ENCODE measurements around the gene FXYD6.

The FXYD6 gene

GRCh38 chr11:117884994-117885393 is 8.5 kb upstream of the FXYD6 start:
- no peak for DNase-seq

GRCh38 chr11:117883063-117883462 is 6.6 kb upstream of the FXYD6 start:
- DNase-seq = no peak

- no peak for DNase-seq
These were observed 6.0 kb upstream of the FXYD6 start for GRCh38 chr11:117882311-117882905.

- DNase-seq = no peak
These were observed 4.8 kb upstream of the FXYD6 start for GRCh38 chr11:117881217-117881616.

- no peak for DNase-seq
These were observed 3.3 kb upstream of the FXYD6 start for GRCh38 chr11:117879516-117880480.

- no peak for DNase-seq
These were observed 2.5 kb upstream of the FXYD6 start for GRCh38 chr11:117878939-117879475.

GRCh38 chr11:117878314-117878938 is 2.0 kb upstream of the FXYD6 start:
- DNase-seq = no peak

- no peak for DNase-seq
These were observed 794 bp upstream of the FXYD6 start for GRCh38 chr11:117877120-117877784.

GRCh38 chr11:117876059-117876340 is 458 bp downstream of the FXYD6 start:
- DNase-seq = no peak

- DNase-seq = no peak
These were observed 938 bp downstream of the FXYD6 start for GRCh38 chr11:117875382-117876058.

- DNase-seq = no peak
These were observed 1.5 kb downstream of the FXYD6 start for GRCh38 chr11:117874910-117875381.

- DNase-seq = no peak
These were observed 2.1 kb downstream of the FXYD6 start for GRCh38 chr11:117874253-117874909.

GRCh38 chr11:117873828-117874125 is 2.7 kb downstream of the FXYD6 start:
- no peak for DNase-seq

- DNase-seq = no peak
These were observed 3.3 kb downstream of the FXYD6 start for GRCh38 chr11:117872975-117873827.

GRCh38 chr11:117872420-117872961 is 4.0 kb downstream of the FXYD6 start:
- DNase-seq = no peak

GRCh38 chr11:117871784-117872183 is 4.7 kb downstream of the FXYD6 start:
- no peak for DNase-seq

GRCh38 chr11:117871160-117871559 is 5.3 kb downstream of the FXYD6 start:
- DNase-seq = no peak

- no peak for DNase-seq
These were observed 6.1 kb downstream of the FXYD6 start for GRCh38 chr11:117870103-117870952.

- DNase-seq = no peak
These were observed 6.9 kb downstream of the FXYD6 start for GRCh38 chr11:117869604-117870003.

Data from cortex of kidney (tissue), 1 donor.